Activated naive CD8-positive, alpha-beta T cell treated with anti-CD3 and anti-CD28 coated beads for 36 hours (primary cell): Measurements from ENCODE around the gene DPY19L1. TPM values are rescaled to one million over a fixed set of nuclear protein-coding genes. Genes with fewer than 3 reads are reported as not detected.
"Not testable (repeated sequence)": the region's sequence is repeated elsewhere in the genome, so short reads cannot be mapped to it uniquely, and the experiment has no call there.

ENCODE experiments used
- DNase-seq: peaks from one replicate; pipeline ENCODE4 v3.0.0; 2021
- H3K27ac Mint-ChIP-seq: one replicate; pipeline ENCODE4 v1.8.0; 2022; ENCODE audit warnings: mild to moderate bottlenecking, moderate library complexity, mixed read lengths
- H3K27me3 Mint-ChIP-seq: one replicate; pipeline ENCODE4 v1.8.0; 2022; ENCODE audit warnings: mild to moderate bottlenecking, mixed read lengths
- H3K36me3 Mint-ChIP-seq: one replicate; pipeline ENCODE4 v1.8.0; 2021; ENCODE audit warnings: mild to moderate bottlenecking, mixed read lengths
- H3K4me1 Mint-ChIP-seq: one replicate; pipeline ENCODE4 v1.8.0; 2021; ENCODE audit warnings: mixed read lengths
- H3K4me3 Mint-ChIP-seq: one replicate; pipeline ENCODE4 v1.8.0; 2022; ENCODE audit warnings: mild to moderate bottlenecking, moderate library complexity, mixed read lengths
- H3K9me3 Mint-ChIP-seq: one replicate; pipeline ENCODE4 v1.8.0; 2022; ENCODE audit warnings: mixed read lengths
- total RNA-seq, 2 experiments: library from RNA; stranded (reverse); gene quantifications; one replicate each; pipeline ENCODE4 v1.2.3, GENCODE V29; 2021

DPY19L1 gene
- total RNA-seq, 2 experiments from 2014 or later, result 5.3 to 6.3 TPM

DNA sequence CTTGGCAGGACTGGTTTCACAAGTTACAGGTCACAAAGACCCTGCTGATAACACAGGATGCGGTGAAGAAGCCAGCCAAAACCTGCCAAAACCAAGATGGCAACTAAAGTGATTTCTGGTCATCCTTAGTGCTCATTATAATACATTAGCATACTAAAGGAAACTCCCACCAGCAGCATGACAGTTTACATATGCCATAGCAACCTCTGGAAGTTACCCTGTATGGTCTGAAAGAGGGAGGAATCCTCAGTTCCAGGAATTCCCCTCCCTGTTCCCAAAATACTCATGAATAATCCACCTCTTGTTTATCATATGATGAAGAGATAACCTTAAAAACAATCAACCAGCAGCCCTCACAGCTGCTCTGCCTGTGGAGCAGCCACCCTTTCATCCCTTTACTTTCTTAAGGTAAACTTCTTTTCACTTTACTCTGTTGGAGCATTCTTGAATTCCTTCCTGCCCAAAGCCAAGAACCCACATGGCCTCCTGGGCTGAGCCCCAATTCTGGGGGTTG, 21.9 kb downstream of the DPY19L1 start:
- DNase-seq, result no peak
- Mint-ChIP-seq H3K27ac (no peak overlapping the region), H3K9me3 (no peaks in the 10 kb centered on the region), H3K36me3 (peaks cover 7% of the 10 kb centered on the region), H3K4me3 (no peak overlapping the region), H3K27me3 (no peaks in the 10 kb centered on the region), H3K4me1 (no peaks in the 10 kb centered on the region)

GRCh38 chr7:35012160-35012559, 25.1 kb downstream of the DPY19L1 start:
- Mint-ChIP-seq H3K4me1 (no peaks in the 10 kb centered on the region), H3K9me3 (no peaks in the 10 kb centered on the region), H3K36me3 (peaks cover 9% of the 10 kb centered on the region), H3K27ac (no peak overlapping the region), H3K4me3 (no peak overlapping the region), H3K27me3 (no peaks in the 10 kb centered on the region)
- DNase-seq, result no peak

- Mint-ChIP-seq H3K27ac (no peak overlapping the region), H3K4me1 (no peaks in the 10 kb centered on the region)
- DNase-seq, result no peak
These were observed 26.2 kb downstream of the DPY19L1 start for GRCh38 chr7:35011085-35011484.

DNA sequence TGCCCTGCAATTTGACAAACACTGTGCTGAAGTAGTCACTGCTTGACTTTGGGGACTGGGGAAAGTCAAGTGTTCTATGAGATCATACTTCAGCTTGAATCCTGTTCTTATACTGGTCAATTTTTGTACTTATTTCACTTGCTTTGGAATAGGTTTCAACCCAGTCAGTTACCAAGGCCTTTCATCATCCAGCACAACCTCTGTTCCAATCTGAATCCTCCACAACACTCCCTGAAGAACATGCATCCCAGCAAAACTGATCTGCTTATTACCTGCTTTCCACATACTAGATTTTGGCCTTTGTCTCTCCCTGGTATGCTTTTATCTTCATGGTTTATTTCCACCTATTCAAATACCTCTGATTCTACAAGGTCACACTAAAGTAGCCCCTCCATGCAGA, 29.5 kb downstream of the DPY19L1 start:
- Mint-ChIP-seq H3K27me3 (no peaks in the 10 kb centered on the region), H3K9me3 (no peaks in the 10 kb centered on the region), H3K27ac (no peak overlapping the region), H3K36me3 (peaks cover 4% of the 10 kb centered on the region), H3K4me1 (no peaks in the 10 kb centered on the region), H3K4me3 (no peak overlapping the region)
- no peak for DNase-seq

More at GRCh38 chr7:35011085-35011484, 26.2 kb downstream of the DPY19L1 start:
- peaks cover 9% of the 10 kb centered on the region for H3K36me3 Mint-ChIP-seq
- no peaks in the 10 kb centered on the region for H3K9me3 Mint-ChIP-seq
- H3K27me3 Mint-ChIP-seq, result no peaks in the 10 kb centered on the region
- H3K4me3 Mint-ChIP-seq, result no peak overlapping the region

DNA sequence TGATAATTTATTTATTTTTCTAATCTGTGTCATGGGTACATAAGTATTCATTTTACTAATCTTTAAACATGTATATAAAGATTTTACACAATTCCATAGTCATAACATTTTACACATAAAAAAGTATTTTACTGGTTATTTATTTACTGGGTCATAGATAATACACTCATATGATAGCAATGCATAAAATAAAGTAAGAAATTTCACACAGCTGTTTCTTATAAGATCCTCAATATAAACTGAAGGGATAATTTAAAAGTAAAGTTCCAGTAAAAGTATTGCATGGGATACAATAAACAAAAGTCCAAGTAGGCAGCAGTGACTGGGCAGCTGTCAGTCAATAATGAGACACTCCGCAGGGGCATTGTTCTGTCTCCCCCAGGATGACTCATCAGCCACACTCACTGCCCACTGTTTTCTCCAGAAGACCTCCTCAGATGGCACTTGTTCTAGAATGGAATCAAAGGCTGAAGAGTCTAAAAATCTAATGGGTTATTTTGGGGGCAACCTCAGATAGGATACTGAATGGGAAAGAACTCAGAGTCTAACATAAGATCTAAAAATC, 32.7 kb downstream of the DPY19L1 start:
- Mint-ChIP-seq H3K9me3 (no peaks in the 10 kb centered on the region), H3K4me3 (no peak overlapping the region), H3K27ac (no peak overlapping the region), H3K36me3 (peaks cover 6% of the 10 kb centered on the region), H3K27me3 (no peaks in the 10 kb centered on the region), H3K4me1 (no peaks in the 10 kb centered on the region)
- no peak for DNase-seq

GRCh38 chr7:35003679-35004303, 33.5 kb downstream of the DPY19L1 start:
- H3K36me3 Mint-ChIP-seq, result peaks cover 6% of the 10 kb centered on the region

GRCh38 chr7:35003177-35003650, 34.1 kb downstream of the DPY19L1 start:
- not testable (repeated sequence) for H3K36me3 Mint-ChIP-seq, H3K27ac Mint-ChIP-seq, H3K4me1 Mint-ChIP-seq, H3K9me3 Mint-ChIP-seq, DNase-seq, H3K4me3 Mint-ChIP-seq, H3K27me3 Mint-ChIP-seq

More at GRCh38 chr7:35003679-35004303, 33.5 kb downstream of the DPY19L1 start:
- Mint-ChIP-seq H3K9me3 (no peaks in the 10 kb centered on the region), H3K27ac (no peak overlapping the region), H3K27me3 (no peaks in the 10 kb centered on the region), H3K4me1 (no peaks in the 10 kb centered on the region), H3K4me3 (no peak overlapping the region)
- no peak for DNase-seq

DNA sequence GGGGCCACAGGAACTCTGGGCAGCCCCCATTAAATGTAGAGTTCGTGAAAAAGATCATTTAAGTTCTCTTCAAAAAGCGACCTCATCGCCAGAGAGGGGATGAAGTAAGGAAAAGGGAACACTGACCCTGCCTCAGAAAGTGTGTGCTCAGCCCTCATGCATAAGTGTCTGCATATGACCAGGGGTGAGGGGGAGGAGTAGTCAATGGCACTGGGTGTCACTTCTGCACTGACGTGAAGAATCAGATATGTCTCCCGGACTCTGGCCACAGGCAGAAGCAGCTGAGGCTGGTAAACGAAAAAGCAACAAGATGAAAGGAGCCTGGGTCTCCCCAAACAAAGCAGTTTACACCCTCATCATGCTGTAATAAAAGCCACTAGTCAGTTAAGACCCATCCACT, 39.0 kb downstream of the DPY19L1 start:
- H3K4me3 Mint-ChIP-seq, H3K9me3 Mint-ChIP-seq, DNase-seq, H3K36me3 Mint-ChIP-seq, H3K27ac Mint-ChIP-seq, H3K4me1 Mint-ChIP-seq, H3K27me3 Mint-ChIP-seq: not testable (repeated sequence)

GRCh38 chr7:34996423-34997090, 40.7 kb downstream of the DPY19L1 start:
- H3K4me1 Mint-ChIP-seq, DNase-seq, H3K27ac Mint-ChIP-seq, H3K27me3 Mint-ChIP-seq, H3K4me3 Mint-ChIP-seq, H3K36me3 Mint-ChIP-seq, H3K9me3 Mint-ChIP-seq: not testable (repeated sequence)

GRCh38 chr7:34995757-34996156, 41.5 kb downstream of the DPY19L1 start:
- no peaks in the 10 kb centered on the region for H3K9me3 Mint-ChIP-seq
- H3K36me3 Mint-ChIP-seq, result no peaks in the 10 kb centered on the region
- DNase-seq, result no peak
- H3K4me1 Mint-ChIP-seq, result no peaks in the 10 kb centered on the region
- H3K27ac Mint-ChIP-seq, result no peak overlapping the region
- no peaks in the 10 kb centered on the region for H3K27me3 Mint-ChIP-seq
- H3K4me3 Mint-ChIP-seq, result no peak overlapping the region

DNA sequence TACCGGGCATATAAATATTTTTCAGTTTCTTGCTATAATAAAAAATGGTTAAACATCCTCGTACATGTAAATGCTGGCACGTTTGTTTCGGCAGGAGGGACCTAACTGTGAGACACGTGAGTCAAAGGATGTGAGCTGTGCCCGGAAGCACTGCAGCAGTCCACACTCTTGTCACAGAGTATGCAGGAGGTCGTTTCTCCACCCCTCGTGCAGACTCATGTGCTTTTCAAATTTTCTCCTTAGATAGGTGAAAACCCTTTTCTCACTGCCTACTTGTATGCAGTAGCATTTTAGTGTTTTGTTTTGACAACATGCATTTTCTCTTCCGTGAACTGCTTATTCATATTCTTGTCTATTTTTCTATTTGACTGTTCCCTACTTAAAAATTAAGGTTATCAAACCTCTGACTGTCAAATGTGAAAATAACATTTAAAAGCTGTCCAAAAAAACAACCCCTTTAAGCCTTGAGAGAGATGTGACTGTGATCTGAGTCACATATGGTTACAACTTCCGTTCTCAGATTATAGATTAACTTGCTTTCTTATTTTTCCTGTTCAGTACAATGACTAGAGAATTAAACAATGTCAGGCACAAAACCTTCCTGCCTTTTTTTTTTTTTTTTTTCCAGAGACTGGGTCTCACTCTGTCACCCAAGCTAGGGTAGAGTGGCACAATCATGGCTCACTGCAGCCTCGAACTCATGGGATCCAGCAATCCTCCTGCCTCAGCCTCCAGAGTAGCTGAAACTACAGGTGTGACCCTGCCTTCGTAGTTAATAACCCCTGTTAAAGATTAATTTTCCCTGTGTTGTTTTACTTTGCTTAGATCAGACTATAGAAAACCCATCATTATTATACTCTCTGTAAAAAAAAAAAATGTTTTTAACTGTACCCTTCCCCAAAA, 45.1 kb downstream of the DPY19L1 start:
- Mint-ChIP-seq H3K36me3 (no peaks in the 10 kb centered on the region), H3K4me3 (no peak overlapping the region), H3K4me1 (no peaks in the 10 kb centered on the region), H3K27ac (no peak overlapping the region), H3K27me3 (no peaks in the 10 kb centered on the region), H3K9me3 (no peaks in the 10 kb centered on the region)
- DNase-seq, result peak; percentile 0

DNA sequence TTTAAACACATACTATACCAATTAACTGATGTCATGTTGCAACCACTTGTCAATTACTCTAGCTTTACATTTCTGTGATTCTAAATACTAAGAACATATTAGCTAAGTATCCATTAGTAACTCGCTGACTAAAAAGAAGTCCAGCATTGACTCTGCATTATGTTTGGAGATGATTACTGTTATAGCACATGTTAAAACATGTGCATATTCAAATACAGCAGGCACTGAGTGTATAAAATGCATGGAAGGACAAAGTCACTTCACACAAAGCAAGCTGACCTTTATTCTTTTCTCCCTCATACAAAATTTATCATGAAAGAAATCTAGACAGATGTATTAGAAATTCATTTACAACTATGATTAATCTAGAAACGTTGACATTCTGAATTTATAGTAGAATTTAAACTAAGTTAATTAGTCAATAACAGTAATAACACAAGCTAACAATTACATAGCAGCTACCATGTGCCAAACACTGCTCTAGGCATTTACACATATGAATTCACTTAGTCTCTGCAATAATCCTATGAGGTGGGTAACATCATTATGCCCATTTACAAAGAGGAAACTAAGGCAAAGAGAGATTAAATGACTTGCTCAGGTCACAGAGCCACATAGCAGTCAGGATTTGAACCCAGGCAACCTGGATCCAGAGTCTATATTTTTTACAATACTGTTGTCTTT, 48.7 kb downstream of the DPY19L1 start:
- not testable (repeated sequence) for H3K27ac Mint-ChIP-seq, H3K27me3 Mint-ChIP-seq, H3K36me3 Mint-ChIP-seq, DNase-seq, H3K4me3 Mint-ChIP-seq, H3K4me1 Mint-ChIP-seq, H3K9me3 Mint-ChIP-seq

DNA sequence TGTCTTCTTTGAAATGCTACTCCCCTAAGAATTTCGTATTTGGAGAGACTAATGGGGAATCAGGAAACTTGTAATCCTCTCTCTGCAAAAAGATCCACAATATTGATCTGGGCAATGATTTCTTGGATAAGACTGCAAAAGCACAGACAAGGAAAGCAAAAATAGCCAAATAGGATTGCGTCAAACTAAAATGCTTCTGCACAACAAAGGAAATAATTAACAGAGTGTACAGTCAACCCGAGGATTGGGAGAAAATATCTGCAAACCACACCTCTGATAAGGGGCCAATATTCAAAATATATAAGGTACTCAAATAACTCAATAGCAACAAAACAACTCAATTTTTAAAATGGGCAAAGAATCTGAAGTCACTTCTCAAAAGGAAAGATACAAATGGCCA, 52.1 kb downstream of the DPY19L1 start:
- not testable (repeated sequence) for H3K4me3 Mint-ChIP-seq, H3K9me3 Mint-ChIP-seq, H3K27ac Mint-ChIP-seq, H3K27me3 Mint-ChIP-seq, H3K36me3 Mint-ChIP-seq, DNase-seq, H3K4me1 Mint-ChIP-seq

DNA sequence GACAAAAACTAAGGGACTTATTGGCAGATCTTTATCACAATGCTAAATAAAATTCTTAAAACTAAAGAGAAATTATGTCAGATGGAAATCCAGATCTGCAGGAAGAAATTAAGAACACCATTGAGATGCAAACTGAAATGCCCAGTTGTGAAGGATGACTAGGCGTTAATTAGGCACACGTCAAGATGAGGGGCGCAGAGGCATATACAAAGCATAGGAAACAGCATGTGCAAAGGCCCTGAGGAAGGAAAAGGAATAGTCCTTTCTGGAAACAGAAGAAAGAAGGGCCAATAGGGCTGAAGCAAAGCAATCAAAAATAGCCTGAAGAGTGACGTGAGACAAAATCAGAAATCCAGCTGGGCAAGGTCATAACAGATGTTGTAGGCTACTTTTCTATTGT, 53.1 kb downstream of the DPY19L1 start:
- not testable (repeated sequence) for H3K4me1 Mint-ChIP-seq, H3K4me3 Mint-ChIP-seq, H3K9me3 Mint-ChIP-seq, H3K36me3 Mint-ChIP-seq, H3K27me3 Mint-ChIP-seq, DNase-seq, H3K27ac Mint-ChIP-seq
